Activated CD4-positive, alpha-beta T cell treated with anti-CD3 and anti-CD28 coated beads, Interleukin-2, amount 50 U/mL, for 24 hours (primary cell): Measurements from ENCODE around the gene CHD5.

Source experiments
- DNase-seq, 2 donors: peaks; one replicate each; pipeline ENCODE4 v3.0.0-alpha.2; 2020; ENCODE audit warnings: low read depth in 1 of 2, low spot score in 1 of 2

The CHD5 gene

DNA sequence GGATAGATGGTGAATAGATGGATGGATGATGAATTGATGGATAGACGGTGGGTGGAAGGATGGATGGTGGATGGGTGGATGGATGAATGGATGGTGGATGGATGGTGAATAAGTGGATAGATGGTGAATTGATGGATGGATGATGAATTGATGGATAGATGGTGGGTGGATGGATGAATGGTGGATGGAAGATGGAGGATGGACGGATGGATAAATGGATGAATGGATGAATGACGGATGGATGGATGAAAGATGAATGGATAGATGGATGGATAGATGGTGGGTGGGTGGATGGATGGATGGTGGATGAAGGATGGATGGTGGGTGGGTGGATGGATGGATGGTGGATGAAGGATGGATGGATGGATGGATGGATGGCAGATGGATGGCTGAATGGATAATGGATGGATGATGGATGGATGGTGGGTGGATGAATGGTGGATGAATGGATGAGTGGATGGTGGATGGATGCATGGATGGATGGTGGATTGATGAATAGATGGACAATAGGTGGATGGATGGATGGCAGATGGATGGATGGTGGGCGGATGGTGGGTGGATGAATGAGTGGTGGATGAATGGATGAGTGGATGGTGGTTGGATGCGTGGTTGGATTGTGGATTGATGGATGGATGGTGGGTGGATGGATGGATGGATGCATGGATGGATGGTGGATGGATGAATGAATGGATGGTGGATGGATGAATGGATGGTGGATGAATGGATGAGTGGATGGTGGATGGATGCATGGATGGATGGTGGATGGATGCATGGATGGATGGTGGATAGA is 5.3 kb downstream of the CHD5 start:
- no peak for DNase-seq

GRCh38 chr1:6172549-6172948 is 7.6 kb downstream of the CHD5 start:
- no peak for DNase-seq

DNA sequence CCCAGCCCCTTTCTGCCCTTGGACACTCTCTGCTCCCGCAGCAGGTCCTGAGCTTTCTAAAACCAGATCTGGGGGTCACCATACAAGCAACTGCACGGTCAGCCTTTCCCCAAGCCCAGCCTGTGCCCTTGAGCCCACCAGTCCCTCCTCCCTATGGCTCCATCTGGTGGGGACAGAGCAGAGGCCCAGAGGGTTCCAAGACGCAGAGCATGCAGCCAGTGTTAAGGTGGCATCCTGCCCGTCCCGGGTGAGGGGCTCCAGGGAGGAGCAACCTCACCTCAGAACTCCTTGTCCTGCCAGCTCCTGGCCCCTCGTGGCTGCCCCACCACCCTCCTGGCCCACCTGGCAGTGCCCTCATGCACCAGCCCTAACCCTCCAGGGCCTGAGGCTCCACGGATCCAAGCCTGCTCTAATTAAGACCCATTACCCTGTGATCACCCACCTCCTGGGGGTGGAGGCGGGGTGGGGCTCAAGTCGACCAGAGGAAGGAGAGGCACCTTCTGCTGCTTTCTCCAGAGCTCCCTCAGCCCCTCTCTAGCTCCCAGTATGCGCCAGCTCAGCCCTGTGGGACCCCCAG is 8.5 kb downstream of the CHD5 start:
- no peak for DNase-seq

GRCh38 chr1:6170742-6171201 is 9.3 kb downstream of the CHD5 start:
- no peak for DNase-seq

DNA sequence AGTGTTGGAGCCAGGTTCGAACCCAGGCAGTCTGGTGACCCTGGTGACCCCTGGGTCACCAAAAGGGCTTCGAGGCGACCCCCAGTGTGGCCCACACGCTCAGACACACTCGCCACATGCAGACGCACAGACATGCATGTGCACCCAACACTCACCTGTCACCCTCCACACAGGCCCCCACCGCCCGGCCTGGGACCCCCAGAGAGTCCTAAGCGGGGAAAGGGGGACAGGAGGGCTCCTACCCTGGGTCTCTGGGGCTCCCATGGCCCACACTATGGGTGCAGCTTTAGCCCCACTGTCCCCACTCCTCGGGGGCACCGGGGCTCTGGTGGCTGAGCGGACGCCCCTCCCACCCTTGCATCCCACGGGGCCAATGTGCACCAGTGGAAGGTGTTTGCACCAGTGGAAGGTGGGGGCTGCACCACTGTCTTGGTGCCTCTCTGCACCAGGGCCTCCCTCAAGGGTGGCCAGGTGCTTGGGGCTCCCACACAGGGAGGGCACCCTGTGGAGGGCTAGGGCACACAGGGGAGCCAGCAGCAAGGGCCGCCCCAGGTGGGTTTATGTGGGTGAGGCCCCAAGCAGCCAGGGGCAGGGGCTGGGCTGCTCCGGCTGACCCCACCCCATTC is 9.9 kb downstream of the CHD5 start:
- no peak for DNase-seq

GRCh38 chr1:6168947-6169586 is 11.1 kb downstream of the CHD5 start:
- no peak for DNase-seq

- no peak for DNase-seq
Observed at GRCh38 chr1:6167391-6168303, 12.5 kb downstream of the CHD5 start.

DNA sequence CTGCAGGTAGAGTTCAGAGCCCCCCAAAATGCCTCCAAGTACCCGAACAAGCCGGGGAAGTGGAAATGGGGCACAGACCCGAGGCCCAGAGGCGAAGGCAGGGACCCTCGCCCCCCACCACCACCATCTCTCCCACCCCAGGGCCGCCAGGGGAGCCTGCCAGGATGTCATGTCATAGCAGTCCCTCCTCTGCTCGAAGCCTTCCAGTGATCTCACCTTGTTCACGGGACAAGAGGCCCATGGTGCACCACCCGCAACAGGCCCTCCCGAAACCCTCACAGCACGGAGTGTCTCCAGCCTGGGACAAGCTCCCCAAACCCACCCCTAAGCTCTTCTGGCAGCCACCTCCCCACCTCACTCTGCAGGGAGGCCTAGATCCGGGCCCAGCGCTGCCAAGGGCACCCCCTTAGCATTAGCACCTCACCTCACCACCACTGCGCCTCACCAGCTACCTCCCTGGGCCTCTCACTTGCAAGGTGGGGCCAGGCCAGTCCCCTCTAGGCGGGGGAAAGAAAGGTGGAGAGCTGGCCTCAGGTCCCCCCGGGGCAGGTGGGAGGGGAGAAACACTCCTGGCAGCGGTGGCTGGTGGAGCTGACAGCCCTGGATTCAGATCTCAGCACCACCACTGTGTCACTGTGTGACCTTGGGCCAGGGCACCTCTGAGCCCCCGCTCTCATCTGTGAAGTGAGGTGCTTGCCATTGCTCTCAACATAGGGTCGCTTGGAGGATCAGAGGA is 13.3 kb downstream of the CHD5 start:
- no peak for DNase-seq

GRCh38 chr1:6166221-6166620 is 13.9 kb downstream of the CHD5 start:
- DNase-seq: no peak

GRCh38 chr1:6165441-6165985 is 14.6 kb downstream of the CHD5 start:
- DNase-seq: no peak

DNA sequence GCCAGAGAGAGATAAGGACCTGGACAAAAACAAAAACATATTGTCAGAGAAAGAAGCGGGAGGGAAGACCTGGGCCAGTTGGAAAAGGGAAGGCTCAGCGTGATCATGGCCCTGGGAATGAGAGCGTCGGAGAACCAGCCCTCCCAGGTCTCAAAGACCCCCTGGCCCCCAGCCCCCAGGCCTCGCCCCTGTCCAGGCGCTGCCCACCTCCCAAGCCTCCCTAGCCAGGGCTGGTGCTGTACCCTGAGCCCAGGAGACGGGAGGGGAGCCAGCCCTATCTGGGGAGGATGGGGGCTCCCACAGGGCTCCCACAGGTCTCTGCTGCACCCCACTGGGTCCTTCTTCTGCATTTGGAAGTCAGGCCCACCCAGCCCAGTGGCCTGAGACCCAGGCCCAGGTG is 15.1 kb downstream of the CHD5 start:
- DNase-seq: no peak

DNA sequence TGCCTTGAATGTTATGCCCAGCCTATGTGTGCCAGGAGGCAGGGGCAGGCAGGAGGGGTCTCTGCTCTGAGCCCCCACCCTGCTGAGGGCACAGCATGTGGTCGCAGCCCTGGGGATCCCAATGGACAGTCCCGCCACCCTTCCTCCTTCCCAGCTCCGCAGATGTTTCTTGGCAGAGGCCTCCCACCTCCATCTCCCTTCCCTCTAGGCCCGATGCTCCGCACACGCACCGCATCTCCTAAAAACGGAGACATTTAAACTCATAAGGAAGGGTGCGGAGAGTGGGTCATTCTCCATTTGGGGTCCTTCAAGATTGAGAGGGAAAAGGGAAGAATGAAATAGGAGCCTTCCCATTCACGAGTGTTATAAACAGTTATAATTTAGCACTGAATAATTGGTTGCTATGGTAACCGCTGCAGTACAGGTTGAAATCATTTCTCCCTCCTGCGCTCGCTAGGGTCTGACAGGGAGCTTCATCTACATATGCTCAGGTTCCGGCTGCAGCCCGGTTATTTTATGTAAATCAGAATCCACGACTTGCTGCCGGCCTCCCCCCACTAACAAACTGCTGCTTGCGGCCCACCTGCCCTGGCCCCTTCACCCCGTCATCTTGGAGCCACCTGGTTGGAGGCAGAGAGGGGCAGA is 16.0 kb downstream of the CHD5 start:
- no peak for DNase-seq

- no peak for DNase-seq
Observed at GRCh38 chr1:6163191-6163972, 16.7 kb downstream of the CHD5 start.

DNA sequence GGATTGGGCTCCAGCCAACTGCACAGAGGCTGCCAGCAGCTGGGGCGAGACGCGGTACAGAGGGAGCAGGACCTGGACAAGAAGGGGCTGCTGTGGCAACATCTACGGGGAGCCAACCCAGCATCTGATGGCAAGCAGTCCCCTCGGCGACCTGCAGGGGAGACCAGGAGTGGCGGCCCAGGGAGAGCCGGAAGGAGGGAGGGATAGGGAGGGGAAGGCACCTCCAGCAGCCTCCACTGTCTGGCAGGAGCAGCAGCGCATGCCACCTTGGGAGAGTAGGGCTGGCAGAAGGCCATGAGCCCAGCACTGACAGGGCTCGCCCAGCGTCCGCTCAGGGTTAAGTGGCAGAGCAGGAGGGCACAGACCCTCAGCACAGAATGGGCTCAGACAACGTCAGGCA is 17.3 kb downstream of the CHD5 start:
- DNase-seq: no peak

- DNase-seq: no peak
Observed at GRCh38 chr1:6162341-6162740, 17.8 kb downstream of the CHD5 start.

DNA sequence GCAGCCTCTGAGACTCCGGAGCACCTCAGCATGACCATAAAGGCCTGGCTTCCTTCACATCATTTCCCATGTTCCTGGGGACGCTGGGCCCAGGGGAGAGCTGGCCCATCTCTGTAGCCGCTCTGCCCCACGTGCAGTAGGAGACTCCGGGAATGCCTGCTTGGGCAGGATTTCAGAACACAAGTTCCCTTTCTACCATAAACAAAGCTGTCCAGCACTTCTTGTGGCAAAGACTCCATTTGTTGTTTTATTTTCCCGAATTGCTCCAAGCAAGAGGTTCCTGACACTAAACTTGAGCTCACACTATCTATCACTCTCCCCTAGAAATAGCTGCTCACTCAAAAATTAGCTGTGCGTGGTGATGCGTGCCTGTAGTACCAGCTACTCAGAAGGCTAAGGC is 21.9 kb downstream of the CHD5 start:
- no peak for DNase-seq

GRCh38 chr1:6157528-6158174 is 22.5 kb downstream of the CHD5 start:
- peak in 1 of 2 donors; percentile 8 for DNase-seq

- DNase-seq: no peak
Observed at GRCh38 chr1:6157132-6157527, 23.0 kb downstream of the CHD5 start.
